Measurements from ENCODE around the gene YWHAG.
"Not testable (repeated sequence)": the region's sequence is repeated elsewhere in the genome, so short reads cannot be mapped to it uniquely, and the experiment has no call there.

The YWHAG gene

DNA sequence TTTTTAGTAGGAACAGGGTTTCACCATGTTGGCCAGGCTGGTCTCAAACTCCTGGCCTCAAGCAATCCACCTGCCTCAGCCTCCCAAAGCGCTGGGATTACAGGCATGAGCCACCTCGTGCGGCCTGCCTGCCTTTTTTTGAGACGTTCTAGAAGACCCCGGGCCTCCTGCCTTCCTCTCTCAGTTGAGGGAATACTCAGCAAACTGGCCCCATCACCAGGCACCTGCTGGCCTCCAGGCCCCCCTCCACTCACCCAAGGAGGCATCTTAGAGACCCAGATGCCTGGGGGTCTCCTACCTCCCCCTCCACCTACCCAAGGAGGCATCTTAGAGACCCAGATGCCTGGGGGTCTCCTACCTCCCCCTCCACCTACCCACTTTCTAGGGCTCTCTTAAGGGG lies 65.9 kb downstream of the YWHAG start:
- DNase-seq: not testable (repeated sequence)

GRCh38 chr7:76292213-76292573 lies 66.6 kb downstream of the YWHAG start:
- DNase-seq: no peak

- peak; percentile 94 for DNase-seq
These were observed 67.2 kb downstream of the YWHAG start for GRCh38 chr7:76291351-76292212.

- DNase-seq: not testable (repeated sequence)
These were observed 67.9 kb downstream of the YWHAG start for GRCh38 chr7:76290847-76291350.

DNA sequence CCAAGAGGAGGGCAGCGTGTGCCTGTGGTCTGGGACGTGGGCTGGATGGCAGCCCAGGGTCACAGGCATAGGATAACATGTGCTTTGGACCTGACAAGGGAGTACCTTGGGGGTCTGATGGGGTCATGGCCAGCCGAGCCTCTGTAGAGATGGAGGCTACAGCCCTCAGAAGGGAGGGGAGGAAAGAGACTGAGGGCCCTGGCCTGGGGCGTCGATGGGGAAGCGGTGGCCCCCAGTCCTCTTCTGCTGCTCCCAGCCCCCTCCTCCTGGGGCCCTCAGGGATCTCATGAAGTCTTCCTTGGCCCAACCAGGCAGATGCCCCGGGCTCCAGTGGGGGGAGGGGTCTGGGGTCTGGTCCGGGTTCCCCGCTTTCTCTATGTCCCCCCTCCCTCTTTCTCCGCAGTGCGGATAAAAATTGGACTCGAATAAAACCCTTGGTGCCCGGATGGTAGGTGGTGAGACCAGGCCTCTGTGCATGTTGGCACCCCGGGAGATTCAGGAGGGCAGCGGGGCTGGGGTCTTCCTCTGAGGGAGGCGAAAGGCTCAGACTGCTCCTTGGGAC lies 71.9 kb downstream of the YWHAG start:
- no peak for DNase-seq

GRCh38 chr7:76285604-76286374 lies 73.0 kb downstream of the YWHAG start:
- no peak for DNase-seq

- no peak for DNase-seq
These were observed 75.3 kb downstream of the YWHAG start for GRCh38 chr7:76283254-76284159.

DNA sequence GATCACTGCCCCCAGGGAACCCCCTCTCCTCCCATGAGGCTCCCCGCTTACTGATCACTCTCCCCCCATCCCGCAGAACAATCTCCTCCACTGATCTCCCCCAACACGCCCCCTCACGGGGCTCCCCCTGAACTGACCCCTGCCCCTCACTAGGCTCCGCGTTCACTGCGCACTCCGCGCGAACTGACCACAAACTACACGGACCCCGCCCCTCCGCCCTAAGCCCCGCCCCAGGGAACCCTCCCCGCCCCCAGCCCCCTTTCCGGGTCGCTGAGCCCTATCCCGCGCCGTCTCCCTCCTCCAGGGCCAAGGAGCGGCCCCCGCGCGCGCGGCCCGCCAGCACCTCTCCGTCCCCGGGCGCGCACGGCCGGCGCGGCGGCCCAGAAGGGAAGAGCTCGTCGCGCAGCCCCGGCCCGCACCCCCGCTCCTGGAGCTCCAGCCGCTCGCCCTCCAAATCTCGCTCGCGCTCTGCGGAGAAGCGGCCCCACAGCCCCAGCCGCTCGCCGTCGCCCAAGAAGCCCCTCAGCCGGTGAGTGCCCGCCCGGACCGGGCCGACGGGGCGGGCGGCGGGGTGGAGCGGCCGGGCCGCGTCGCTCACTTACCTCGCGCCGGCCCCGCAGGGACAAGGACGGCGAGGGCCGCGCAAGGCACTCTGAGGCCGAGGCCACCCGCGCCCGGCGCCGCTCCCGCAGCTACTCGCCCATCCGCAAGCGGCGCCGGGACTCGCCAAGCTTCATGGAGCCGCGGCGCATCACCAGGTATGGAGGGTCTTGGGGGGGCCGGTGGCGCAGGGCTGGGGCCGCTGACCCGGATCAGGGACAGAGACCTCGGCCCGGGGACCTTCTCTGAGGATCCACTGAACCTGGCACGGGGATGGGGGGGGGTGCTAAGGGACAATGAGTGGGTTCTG lies 76.2 kb downstream of the YWHAG start:
- no peak for DNase-seq

GRCh38 chr7:76281706-76282343 lies 77.0 kb downstream of the YWHAG start:
- DNase-seq: no peak

- DNase-seq: no peak
These were observed 77.6 kb downstream of the YWHAG start for GRCh38 chr7:76281006-76281705.

DNA sequence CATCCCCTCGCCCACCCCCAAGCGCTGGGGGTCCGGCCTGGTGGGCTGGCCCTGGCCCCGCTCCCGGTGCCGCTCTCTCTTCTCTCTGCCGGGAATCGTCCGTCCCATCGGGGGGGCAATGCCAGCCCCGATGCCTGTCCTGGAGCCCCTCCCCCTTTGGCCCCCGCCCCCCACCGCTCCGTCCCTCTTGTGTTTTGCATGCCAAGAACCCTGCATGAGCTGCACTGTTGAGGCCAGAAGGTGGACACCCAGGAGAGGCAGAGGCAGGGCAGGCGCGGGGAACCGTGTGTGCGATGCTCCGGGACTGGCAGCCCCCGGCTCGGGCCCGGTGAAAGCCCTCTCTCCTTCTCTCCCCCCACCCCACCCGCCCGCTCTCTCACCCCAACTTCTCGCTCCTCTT lies 78.4 kb downstream of the YWHAG start:
- no peak for DNase-seq

- DNase-seq: no peak
These were observed 80.3 kb downstream of the YWHAG start for GRCh38 chr7:76278540-76278939.
